ENCODE results near the gene SOX5.
"Not testable (repeated sequence)": the region's sequence is repeated elsewhere in the genome, so short reads cannot be mapped to it uniquely, and the experiment has no call there.

The SOX5 gene

DNA sequence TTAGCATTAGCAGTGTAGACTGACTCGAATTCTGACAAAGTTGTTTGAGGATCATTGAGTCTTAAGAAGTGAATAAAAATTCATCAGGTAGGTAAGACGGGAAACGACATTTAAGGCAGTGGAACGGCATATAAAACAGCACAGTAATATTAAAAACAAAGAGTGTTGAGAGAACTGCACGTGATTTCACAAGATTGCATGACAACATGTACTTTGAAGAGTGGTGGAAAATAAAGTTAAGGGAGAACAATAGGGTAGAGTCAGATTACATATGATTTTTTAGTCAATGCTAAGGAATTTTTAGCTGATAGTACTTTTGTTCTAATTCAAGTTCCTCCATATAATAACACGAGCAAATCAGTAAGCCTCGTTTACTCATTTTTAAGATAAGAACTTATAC is 115.4 kb downstream of the SOX5 start:
- DNase-seq (ENCODE audit: low read depth): no peak

DNA sequence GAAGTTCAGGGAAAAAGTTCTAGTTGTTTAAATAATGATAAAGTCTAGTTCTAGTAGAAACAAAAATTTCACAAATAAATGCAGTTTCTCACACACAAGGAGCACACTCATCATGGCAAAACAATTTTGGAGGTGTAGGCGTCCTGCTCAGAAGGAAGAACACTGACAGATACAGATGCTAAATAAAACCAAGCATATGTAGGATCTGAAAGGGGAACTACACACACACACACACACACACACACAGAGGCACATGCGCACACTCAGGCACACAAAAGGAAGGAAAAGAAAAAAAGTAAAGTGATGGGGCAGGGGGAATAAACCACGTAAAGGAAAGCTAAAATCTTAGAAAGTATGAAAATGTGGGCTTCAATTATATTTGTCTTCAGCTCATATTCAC is 117.7 kb downstream of the SOX5 start:
- DNase-seq (ENCODE audit: low read depth): no peak

DNA sequence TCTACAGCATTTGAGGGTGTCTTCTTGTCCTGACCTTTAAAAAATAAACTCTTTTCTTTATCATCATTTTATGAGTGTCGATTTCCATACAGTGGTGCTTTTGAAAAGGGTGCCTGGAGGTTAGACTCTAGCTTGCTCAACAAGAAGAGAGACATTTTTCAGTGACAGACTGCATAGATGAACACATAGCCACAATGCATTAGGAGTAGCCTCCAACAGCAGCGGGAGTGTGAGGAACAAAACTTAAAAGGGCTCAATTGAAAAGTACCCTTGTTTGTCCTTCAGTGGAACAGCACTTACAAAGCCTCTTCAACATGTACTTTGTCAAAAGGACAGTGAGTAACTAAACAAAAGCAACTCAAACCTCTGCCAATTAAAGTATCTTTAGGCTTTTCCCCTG is 119.3 kb downstream of the SOX5 start:
- no peak for DNase-seq (ENCODE audit: low read depth)

DNA sequence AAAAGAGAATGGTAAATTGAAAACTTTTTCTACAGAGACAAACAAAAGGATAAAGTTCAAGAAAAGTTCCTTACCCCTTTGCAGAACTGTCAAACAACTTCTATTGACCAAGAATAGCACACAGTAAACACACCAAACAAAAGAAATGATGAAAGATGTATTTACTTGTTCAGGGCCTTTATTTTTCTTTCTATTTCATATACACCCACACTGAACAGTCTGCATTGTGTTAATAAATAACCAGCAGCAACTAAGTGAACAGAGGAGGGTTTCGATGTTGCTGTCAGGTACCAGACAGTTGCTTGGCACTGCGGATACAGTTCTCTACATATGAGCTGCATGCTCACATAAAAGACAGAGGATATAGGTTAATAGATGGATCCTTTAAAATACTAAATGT is 122.1 kb downstream of the SOX5 start:
- no peak for DNase-seq (ENCODE audit: low read depth)

DNA sequence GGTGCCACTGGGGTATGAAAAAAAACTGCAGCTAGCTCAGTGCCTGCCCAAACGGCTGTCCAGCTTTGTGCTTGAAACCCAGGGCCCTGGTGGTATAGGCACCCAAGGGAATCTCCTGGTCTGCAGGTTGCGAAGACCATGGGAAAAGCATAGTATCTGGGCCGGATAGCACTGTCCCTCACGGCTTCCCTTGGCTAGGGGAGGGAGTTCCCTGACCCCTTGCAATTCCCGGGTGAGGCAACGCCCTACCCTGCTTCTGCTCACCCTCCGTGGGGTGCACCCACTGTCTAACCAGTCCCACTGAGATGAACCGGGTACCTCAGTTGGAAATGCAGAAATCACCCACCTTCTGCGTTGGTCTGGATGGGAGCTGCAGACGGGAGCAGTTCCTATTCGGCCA is 124.3 kb downstream of the SOX5 start:
- not testable (repeated sequence) for DNase-seq (ENCODE audit: low read depth)

DNA sequence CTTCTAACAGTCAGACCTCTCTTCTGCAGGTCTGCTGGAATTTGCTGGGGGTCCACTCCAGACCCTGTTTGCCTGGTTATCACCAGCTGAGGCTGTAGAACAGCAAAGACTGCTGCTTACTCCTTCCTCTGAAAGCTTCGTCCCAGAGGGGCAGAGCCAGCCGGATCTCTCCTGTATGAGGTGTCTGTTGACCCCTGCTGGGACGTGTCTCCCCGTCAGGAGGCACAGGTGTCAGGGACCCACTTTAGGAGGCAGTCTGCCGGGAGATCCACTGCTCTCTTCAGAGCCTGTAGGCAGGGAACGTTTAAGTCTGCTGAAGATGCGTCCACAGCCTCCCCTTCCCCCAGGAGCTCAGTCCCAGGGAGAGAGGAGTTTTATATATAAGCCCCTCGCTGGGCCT is 125.1 kb downstream of the SOX5 start:
- DNase-seq (ENCODE audit: low read depth): no peak

DNA sequence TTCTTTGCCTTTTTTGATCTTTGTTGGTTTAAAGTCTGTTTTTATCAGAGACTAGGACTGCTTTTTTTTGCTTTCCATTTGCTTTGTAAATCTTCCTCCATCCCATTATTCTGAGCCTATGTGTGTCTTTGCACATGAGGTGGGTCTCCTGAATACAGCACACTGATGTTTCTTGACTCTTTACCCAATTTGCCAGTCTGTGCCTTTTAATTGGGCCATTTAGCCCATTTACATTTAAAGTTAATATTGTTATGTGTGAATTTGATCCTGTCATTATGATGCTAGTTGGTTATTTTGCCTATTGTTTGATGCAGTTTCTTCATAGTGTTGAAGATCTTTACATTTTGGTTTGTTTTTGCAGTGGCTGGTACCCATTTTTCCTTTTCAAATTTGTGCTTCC is 126.6 kb downstream of the SOX5 start:
- DNase-seq (ENCODE audit: low read depth): not testable (repeated sequence)

DNA sequence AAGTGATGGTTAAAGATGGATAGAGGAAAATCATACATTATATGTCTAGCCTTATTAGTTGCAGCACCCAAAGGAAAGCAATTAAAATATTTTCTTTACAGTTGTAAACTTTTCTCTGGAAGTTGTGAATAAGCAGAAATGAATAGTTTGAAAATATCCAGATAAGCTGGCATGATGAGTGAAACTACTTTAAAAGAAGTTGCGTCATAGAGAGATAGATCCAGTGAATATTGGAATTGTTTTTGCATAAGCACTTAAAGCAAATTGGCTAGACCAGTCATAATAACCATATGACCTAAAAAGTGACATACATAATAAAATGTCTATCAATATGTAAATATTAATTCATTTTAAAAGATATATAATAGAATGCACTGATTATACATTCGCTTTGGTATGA is 132.1 kb downstream of the SOX5 start:
- DNase-seq (ENCODE audit: low read depth): no peak

DNA sequence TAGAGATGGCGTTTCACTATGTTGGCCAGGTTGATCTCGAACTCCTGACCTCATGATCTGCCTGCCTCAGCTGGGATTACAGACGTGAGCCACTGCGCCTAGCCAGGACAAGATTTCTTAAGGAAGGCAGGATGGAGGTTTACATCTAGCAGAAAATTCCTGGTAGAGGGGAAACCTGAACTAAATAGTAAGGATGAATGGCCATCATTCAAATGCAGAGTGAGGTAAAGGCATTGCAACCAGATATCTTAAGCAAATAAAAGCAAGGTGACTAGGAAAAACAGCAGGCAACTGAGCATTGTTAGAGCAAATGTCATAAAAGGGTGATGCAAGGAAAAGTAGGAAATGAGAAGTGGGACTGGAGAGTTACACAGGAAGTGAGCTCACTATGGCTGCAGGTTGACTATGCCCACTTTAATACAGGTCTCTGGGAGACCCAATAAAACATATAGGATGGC is 133.0 kb downstream of the SOX5 start:
- no peak for DNase-seq (ENCODE audit: low read depth)

DNA sequence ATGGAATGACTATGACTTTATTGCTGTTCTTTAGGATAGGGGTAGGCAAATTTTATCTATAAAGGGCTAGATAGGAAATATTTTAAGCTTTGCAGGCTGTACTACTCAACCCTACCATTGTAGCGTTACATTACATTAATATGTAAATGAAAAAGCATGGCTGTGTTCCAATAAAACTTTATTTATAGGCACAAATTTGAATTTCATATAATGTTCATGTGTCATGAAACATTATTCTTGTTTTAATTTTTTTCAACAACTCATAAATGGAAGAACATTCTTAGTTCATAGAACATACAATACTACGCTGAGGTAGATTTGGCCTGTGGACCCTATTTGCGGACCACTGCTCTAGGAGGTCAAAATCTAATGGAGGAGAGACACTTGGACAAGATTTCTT is 133.7 kb downstream of the SOX5 start:
- no peak for DNase-seq (ENCODE audit: low read depth)

DNA sequence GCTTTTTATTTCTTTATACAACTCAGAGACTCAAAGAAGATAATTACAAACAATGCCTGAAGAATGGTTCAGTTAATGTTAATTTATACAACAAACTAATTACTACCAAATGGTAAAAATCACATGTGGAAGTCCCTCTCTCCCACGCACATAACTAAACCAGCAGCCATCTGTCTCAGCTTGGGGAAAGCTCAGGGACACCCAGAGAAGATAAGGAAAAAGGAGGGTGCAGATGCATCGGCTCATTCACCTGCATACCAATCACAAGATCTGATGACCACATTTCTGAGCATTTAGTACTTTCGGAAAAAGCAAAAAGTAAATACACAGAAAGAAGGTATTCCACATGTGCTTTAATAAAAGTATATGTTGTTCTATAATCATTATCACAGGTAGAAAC is 136.3 kb downstream of the SOX5 start:
- DNase-seq (ENCODE audit: low read depth): no peak

DNA sequence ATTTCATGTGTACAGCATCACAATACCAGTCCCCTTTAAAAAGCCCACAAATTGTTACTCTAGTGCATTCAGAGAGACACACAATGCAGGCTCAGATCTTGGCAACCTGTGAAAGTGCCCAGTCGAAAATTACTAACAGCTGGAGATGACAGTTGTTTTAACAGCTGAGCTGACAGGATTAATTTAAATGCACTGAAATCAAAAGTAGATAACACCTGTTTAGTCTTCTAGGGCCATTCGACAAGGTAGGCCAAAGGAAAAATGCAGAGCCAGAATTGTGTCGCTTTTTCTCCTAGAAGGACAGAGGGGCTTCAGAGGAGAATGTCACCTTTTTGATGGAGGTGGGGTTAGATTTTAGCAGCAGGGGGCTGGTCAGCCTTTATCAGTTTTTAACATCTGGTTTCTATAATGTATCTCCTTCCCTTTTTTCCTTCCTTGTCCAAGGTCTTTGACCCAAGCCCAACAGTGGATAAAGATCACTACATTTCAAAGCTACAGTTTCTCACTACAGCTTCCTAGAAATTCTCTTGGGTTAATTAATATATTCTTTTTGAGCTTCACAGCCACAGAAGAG is 139.1 kb downstream of the SOX5 start:
- DNase-seq (ENCODE audit: low read depth): no peak

DNA sequence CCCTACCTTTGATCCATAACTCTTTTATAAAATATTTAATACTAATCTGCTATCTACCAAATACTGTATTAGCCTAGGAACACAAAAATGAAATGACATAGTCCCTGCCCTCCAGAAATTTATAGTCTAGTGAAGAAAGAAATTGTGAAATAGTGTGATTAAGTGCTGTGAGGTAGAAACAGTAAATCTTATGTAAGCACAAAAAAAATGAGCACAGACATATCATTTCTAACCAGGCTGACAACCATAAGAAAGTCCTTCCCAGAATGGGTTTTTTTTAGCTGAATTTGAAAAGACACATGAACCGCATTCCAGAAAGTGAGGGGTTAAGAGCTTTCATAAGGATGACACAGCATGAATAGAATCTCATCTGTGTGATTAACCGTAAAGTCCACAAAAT is 145.9 kb downstream of the SOX5 start:
- no peak for DNase-seq (ENCODE audit: low read depth)

DNA sequence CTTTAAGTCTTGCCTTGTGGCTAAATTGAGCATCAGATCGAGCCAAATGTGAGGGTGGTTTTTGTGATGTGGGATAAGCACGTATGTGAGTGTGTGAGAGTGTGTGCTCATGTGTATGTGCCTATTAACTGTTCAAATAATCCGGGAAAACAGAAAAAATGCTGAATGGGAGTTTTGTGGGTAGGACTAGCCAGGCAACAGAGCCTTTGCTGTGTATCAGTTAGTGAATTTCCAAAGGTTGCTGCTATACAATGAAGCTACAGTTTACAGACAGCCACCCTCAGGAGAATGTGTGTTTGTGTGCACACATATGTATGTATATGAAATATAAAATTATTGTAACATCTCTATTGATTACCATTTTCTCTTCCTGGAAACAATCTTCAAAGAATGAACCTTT is 154.0 kb downstream of the SOX5 start:
- no peak for DNase-seq (ENCODE audit: low read depth)

DNA sequence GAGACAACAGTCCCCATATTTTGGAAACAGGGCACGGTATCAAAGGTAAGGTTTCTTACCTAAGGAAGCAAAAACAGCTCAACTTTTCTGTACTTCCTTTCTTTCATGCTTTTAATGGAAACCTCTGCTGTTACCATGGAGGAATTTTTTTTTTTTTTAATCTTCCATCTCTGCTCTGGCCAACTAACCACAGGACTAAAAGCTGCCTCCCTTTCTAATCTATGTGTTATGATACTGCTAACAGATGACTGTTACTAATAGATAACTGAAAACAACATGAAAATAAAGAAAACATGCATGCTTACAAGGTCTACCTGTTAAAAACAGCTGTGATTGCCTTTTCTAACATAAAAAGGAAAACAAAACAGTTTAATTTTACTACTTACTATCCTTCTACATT is 168.4 kb downstream of the SOX5 start:
- DNase-seq (ENCODE audit: low read depth): no peak

DNA sequence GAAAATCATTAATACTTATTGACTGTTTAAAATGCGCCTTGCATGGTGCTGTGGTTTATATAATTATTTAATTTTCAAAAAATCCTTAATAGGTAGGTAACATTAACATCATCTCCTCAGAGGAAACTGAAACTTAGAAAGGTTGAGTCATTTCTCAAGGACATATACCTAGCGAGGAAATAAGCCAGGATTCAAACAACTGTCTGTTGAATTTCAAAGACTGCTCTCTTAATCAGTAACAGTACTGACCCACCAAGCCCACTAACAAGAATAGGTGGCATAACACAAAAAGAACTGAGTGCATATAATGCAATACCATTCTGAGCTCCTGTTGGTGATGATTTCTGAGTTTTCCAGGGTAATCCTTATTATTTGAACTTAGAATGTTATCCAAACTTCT is 174.3 kb downstream of the SOX5 start:
- no peak for DNase-seq (ENCODE audit: low read depth)

DNA sequence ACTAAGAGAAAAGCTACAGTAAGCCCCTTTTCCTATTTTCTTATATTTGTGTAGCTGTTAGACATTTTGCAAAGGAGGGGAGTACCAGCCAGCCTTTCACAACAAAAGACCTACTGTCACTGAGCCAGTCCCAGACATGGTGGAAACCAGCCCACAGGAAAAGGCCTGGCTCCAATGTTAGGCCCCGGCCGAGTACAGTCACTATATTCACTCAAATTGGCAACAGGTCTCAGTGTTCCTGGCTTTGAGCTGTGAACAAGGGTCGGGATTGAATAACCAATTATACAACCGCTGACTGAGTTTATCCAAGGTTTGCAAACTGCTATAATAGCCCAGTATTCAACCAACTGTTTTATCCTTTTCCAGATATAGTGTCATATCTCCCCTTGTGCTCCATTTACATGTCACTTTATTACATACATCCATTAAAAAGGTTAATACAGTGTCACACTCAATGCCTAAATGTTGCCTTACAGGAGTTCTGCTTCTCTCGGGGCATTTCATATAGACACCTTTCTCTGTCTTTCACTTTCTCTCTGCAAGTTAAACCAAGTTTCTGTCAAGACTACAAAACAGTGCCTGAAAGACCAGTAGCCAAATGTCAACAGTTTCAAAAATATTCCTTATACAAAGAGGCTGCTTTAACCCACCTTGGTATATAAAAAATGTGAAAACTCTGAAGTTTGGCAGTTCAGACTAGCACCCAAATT is 178.1 kb downstream of the SOX5 start:
- no peak for DNase-seq (ENCODE audit: low read depth)

DNA sequence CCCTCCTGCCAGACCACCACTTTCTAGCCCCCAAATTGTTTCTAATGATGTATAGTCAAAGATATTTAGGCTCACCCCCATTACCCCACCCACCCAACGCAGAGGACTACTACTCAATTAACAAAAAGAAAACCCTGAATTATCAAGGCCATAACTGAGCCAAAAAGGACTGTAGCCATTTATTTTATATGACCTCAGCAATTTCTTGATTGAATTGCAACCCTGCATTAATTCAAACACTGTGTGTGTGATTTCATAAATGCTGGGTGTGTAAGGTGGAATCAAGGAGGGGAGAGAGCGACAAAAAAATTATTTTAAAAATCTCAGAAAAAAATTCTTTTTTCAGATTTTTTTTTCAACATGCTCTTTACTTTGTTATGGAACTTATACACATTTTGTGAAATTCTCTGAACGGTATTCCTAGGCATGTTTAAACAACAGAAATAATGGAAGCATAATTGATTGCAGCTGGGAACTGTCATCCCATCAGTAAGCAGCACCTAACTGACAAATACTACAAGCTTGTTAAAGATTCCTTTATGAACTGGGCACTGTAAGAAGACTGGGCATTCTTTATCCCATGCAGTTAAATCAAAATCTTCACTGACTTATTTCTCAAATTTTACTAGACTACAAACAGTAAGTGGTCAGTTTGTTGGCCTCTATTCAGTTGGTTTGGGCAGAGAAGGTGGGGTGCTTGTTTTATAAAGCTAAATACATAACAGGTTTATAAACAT is 179.1 kb downstream of the SOX5 start:
- no peak for DNase-seq (ENCODE audit: low read depth)

DNA sequence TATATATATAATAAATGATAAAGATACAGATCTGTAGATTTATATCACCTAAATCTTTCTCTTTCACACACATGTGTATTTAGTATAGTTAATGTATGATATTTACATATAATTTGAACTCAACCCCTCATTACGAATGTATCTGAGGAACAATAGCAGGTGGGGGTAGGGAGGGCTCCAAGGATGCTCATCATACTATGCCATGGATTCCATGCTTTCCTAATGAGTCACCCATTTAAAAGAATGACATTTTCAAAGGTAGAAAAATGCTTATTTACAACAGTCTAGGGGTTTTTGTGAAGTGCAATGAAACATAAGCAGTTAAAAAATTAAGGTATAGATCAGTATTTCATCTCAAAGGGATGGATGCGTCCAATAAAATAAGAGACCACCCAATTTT is 181.6 kb downstream of the SOX5 start:
- no peak for DNase-seq (ENCODE audit: low read depth)

DNA sequence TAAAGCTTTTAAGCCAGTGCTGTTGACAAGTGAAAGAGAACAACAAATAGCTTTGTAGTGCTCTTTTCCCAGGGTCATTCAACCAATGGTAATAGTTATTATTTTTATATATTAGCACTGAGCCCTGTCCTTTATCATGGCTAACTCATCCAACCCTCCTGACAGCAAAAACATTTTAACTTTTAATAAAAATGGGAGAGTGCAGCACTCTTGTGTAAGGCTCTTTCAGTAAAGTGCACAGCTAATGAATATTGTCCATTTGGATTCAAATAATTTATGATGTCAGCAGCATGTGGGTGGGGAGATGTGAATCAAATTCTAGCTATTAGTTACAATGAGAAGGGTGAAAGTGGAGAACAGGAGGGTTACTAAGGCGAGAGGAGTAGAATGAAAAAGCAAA is 185.7 kb downstream of the SOX5 start:
- no peak for DNase-seq (ENCODE audit: low read depth)

DNA sequence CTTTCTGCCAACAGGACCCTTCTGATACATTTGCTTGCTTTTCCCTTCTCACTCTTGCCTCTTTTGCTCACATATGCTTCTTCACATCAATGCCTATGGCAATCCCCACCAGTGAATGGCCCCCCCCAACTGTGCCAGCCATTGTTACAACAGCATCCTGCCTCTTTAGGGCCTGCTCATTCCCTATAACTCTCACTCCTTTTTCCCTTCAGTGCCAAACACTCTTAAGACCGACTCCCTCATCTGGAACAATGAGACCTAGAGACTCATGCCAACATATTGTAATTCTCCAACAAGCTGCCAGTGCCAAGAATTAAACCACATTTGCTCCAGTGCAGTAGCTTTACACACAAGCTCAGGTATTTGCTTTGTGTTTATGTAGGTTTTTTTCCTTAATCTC is 189.0 kb downstream of the SOX5 start:
- no peak for DNase-seq (ENCODE audit: low read depth)

DNA sequence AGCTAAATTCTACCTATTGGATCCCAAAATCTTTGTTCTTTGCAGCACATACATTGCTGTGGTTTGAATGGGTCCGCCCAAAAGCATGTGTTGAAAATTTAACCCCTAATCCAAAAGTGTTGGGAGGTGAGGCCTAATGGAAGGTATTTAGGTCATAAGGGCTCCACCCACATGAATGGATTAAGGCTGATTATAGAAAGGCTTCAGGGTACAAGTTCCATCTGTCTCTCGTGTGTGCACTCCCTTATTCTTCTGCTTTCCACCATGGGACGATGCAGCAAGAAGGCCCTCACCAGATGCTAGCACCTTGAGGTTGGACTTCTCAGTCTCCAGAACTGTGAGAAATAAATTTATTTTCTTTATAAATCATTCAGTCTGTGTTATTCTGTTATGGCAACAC is 190.9 kb downstream of the SOX5 start:
- DNase-seq (ENCODE audit: low read depth): no peak

DNA sequence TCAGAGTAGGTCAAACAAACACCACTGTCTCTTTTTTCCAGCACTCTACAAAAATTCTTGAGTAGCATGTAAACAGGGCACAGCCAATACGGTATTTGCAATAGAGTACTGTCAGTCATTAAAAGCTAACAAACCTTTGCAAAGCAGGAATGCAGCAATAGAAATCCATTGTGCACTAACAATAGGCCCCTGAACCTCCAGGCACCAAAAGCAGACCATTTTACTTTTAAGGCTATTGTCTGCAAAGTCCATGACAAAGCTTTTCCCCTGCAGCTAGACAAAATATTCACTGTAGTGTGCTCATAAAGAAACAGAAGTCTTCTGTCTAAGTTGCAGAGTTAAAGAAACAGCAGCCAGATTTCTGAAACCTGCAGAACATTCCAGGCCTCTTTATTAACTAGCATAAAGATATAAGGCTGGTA is 191.9 kb downstream of the SOX5 start:
- no peak for DNase-seq (ENCODE audit: low read depth)

Data from T follicular helper cell (primary cell).